A549 treated with GW870086 at 1 μM for 4 hours (cell line): ENCODE data around the gene KDM6A. TPM values are rescaled to one million over a fixed set of nuclear protein-coding genes. Genes with fewer than 3 reads are reported as not detected.

Experiments used
- total RNA-seq: library from RNA; stranded (reverse); fragments of 200-300 nt; extraction: Qiagen RNA extraction; gene quantifications from 5 replicates; pipeline ENCODE4 v1.2.3, GENCODE V29; 2022; ENCODE audit warnings: low read depth

Gene KDM6A
- 11.1 to 13.0 TPM (median 11.7 TPM) in 5 replicates for total RNA-seq

GRCh38 chrX:44872821-44873414, at the start of gene KDM6A:
KDM6A (plus strand) TSS chrX:44873188; CDS start chrX:44873552, 364 bp downstream.

DNA sequence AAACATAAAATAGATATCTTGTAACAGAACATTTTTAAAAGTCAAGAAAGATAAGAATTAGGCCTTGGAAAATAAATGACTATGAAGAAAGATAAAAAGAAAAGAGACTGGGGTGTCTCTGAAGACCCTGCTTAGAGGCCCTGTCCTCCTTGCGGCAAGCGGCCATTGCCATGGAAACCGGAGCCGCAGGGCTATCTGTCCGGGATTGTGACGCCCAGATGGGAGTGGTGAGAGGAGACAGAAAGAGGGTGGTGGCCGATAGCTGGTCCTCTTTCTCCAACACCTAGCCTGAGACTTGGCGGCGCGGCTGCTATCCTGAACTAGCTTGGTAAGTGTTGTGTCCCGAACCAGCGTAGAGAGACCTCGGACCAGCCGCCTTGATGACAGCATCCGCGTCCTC, 29.2 kb upstream of the KDM6A start, which contains the start of gene DUSP21:
Gene DUSP21, plus strand, starts transcription at position 269 of the 400 bp plus-strand sequence. Its CDS starts 112 bp downstream, at position 381.

Other genes starting within 250 kb of the KDM6A start
- gene DUSP21, start 29.2 kb upstream of the KDM6A start, total RNA-seq, result not detected in 5 replicates